GM18517 (cell line): ENCODE measurements around the gene GYG1.
A peak's percentile ranks its signal among the peaks of the same experiment; 100 is the strongest.

Experiments used
- ATAC-seq: cut with Tn5 transposase; IDR thresholded peaks from one replicate; pipeline ENCODE4 v1.9.1; 2021; ENCODE audit warnings: mild to moderate bottlenecking, moderate library complexity; ENCODE audit not compliant: unreplicated experiment

Gene GYG1

GRCh38 chr3:149016242-149016641 is 24.9 kb downstream of the GYG1 start:
- ATAC-seq: no peak

DNA sequence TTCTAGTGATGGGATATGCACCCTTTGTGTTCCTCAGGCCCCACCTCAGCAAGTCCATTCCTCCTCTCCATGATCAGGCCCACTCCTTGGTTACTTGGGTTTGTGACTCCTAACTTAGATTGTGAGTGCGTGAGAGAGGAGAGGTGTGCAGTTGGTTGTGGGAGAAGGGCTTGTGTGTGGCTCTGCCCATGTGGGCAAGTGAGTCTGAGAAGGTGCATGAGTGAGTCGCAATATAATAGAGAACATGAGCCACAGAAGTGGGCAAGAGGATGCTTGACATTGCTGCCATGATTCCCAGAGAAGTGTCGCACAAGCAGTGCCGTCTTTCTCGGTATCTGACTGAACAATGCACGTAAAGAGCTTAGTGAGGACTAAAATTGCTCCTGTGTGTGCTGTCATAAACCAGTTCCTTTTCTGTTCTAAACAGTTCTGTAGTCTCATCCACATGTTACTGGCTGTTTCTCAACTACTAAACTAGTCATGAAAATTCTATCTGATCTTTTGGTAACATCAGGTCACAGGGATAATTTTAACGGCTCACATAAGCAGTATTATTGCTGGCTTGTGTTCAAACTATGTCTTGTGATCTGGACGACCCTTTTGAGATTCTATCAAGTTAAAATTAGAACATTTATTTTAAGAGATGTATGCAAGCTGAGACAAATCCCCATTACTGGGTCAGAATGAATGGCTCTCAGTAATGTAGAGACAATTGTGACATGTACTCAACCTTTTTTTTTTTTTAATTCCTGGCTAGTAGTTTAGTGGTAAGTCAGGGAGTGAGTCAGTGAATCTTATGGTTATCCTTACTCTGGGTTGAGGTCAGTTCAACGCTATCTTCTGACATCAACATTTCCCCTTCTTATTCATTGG is 25.6 kb downstream of the GYG1 start:
- no peak for ATAC-seq

GRCh38 chr3:149018247-149018646 is 26.9 kb downstream of the GYG1 start:
- ATAC-seq: no peak

DNA sequence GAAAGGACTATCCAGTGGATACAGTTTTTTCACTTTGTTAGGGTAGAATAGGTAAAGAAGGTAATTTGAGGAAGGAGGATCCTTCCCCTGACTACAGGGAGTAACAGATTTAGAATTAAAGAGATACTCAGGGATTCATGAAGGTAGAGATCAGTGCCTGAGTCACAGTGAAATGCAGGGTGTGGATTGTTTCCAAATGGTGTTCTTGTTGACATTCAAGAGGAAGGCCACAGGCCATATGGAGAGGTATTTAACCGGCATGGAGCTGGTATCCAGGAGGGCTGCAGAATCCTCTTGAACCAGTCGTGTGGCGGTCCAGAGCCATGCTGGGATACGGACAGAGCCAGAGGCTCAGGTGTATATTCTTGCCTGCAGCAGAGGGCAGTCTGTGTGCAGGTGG is 28.2 kb downstream of the GYG1 start:
- no peak for ATAC-seq

DNA sequence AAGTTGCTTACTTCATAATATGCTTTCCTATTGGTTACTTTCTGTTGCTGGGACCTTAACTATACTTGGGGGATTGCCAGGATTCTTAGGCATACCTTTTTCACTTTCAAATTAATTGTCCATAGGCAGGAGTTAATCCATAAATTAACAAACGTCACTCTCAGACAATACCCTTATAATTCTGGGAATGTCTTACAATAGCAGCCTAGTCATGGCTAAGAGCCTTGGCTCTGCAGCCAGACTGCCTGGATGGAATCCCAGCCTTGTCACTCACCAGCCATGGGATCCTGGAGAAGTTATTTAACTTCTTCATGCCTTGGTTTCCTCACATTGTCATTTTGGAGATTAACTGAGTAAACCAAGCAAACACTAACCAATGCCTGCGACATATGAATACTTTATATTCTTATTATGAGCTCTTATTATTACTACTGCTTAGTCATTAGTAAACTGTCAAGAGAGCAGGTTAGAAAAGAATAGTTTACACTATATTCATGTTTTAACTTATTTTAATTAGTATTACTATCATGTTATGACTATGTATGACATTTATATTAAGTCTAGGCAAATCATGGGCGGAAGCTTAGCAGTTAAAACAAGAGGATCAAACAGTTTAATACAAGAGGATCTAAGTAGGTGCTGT is 29.0 kb downstream of the GYG1 start:
- no peak for ATAC-seq

- ATAC-seq: no peak
Measured at GRCh38 chr3:149020839-149021252, 29.5 kb downstream of the GYG1 start.

DNA sequence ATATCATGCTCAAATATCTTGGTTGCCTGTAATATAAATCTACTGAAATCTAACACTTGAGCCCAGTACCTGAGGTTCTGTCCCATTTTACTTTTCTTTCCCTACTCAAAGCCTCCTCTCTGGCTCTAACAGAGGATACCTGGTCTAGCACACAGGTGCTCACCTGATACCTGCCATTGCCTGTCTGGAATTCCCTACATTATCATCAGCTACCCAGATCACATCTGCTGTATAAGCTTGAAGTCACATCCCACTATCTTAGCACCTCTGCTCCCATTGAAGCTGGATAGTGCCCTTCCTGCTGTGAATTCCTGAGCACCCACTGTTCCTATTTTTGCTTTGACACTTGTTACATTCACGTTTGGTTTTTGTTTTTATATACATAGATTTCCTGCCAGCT is 30.5 kb downstream of the GYG1 start:
- ATAC-seq: no peak

- no peak for ATAC-seq
Measured at GRCh38 chr3:149023951-149024350, 32.6 kb downstream of the GYG1 start.

DNA sequence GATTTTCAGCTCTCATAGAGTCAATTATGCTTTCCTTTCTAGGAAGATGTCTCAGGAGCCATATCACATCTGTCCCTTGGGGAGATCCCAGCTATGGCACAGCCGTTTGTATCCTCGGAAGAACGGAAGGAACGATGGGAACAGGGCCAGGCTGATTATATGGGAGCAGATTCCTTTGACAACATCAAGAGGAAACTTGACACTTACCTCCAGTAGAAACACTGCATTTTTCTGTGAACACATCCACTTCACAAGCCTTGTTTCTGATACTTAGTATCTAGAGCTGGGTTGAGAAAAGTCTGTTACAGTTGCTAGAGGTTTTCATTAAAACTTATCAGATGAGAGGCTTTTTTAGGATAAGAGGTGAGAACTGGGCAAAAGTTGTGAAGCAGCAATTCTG is 35.4 kb downstream of the GYG1 start:
- ATAC-seq: no peak

DNA sequence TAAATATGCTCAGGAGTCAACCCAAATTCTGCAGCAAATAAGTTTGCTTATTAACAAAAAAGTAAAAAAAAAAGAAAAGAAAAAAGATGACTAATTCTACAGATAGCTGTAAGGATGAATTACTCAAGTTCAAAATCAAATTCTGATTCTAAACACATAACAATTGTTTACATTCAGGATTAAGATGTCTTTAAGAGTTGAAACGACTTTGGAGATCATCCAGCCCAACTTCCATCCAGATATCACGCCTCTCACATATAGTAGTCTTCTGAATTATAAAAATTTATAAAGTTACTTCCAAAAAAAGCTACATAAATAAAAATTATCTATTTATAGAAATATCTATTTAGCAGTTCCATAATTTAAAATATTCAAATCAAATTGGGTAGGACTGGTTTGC is 39.8 kb downstream of the GYG1 start:
- ATAC-seq: no peak

DNA sequence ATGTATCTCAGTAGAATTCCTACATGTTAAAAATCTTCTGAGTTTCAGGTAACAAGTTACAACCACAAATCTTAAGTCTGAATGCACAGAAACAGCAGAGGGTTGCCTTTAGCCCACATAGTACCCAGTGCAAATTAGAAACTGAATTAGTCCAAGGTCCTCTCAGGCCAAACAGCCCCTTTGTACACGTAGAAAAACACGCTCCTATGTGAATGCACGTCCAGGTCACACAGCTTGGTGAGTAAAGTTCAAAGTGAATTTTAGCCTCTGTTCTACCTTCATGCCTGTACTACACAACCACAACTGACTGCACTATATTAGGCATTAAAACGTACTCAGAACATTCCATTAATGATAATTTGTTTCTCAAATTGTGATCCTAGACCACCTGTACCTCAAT is 46.3 kb downstream of the GYG1 start:
- no peak for ATAC-seq

GRCh38 chr3:149038322-149038721 is 47.0 kb downstream of the GYG1 start:
- ATAC-seq: no peak

DNA sequence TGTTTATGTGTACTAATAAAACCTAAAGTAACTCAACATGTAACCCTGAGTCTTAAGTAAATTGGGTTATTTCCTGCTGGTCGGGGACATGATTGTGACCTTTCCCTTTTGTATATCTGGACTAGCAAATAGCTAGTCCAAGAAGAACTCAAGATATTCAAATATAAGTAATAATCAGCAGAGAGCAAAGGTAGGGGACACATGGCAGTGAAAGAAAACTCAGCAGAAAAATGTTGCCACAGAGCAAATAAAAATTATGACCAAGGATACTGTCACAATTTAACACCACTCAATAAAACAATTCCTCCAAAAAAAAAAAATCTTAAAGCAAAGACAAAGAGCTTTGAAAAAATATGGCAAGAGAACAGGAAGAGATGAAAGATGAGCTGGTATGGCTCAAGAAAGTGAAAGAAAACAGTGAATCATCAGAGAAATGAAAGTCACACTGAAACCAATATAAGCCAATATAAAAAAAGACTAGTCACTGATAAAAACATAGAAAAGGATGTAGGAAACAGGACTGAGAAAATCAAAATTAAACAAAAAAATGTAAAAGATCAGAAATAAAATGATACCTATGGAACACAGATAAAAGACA is 51.5 kb downstream of the GYG1 start:
- peak; percentile 93 for ATAC-seq

DNA sequence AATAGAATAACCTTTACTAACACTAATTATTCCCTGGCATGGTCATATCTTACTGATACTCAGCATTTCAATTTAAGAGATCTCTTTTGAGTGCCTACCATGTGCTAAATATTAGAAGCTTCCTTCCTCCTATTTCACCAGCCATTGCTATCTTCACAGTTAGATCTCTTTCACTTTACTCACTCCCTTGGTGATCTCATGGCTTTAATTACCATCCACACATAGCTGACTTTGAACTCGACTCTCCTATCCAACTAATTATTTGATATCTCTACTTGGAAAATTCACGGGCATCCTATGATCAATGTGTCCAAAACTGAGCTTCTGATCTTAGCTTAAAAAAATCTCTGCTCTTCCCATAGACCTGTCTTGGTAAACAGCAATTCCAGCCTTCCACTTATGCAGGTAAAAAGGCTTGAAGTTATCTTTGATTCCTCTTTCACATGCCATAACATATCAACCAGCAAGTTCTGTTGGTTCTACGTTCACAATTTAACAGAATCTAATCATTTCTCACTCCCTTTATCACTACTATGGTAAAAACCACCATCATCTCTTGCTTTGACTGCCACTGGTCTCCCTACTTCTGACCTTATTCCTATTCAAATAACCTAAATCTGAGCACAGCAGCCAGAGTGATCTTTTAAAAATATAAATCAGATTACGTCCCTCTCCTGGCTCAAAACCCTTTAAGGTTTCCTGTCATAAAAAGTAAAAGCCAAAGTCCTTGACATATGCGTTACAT is 53.2 kb downstream of the GYG1 start:
- no peak for ATAC-seq

- ATAC-seq: no peak
Measured at GRCh38 chr3:149055575-149055974, 64.2 kb downstream of the GYG1 start.

- no peak for ATAC-seq
Measured at GRCh38 chr3:149058198-149058597, 66.9 kb downstream of the GYG1 start.

DNA sequence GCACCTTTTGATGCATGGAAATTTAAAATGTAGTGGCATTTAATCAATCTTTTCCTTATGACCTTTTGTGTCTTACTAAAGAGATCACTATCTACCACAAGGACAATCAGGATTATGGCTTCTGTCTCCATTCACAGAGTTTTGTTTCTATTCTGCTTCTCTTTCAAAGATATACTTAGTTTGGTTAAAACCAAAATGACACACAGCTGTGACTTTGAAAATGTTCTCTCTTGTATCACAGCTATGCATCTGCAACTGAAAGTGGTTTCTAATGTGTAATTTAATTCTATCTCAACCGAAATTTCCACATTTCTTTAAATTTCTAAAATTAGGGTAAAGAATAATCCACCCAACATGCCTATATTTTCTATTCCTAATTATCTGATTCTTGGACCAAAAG is 67.3 kb downstream of the GYG1 start:
- ATAC-seq: peak; percentile 74

DNA sequence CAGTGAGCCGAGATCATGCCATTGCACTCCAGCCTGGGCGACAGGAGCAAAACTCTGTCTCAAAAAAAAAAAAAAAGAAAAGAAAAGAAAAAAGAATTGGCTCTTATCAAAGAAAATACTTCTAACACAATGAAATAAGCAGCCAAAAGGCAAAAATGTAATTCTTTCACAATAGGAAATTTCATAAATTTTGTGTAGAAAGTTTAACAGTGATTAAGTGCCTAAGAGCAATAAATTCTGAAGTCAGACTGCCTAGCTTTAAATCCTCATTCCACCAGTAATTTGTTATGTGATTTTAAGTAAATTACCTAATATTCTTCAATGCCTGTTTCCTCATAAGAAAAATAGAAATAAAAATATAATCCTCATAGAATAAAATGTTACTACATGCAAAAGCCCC is 70.4 kb downstream of the GYG1 start:
- ATAC-seq: no peak

- no peak for ATAC-seq
Measured at GRCh38 chr3:149067883-149068282, 76.5 kb downstream of the GYG1 start.
